RWPE1 (cell line): ENCODE data around the gene DVL1.

Experiments used
- CTCF ChIA-PET: fragments of 350-600 bp; sonication (Branson Sonifier 250); formaldehyde crosslinking; extraction: SDS; loops from one replicate; lab custom pipeline; 2021; lab: Yijun Ruan, JAX
- POLR2A ChIA-PET: fragments of 400-600 bp; formaldehyde crosslinking; extraction: SDS; loops from one replicate; lab custom pipeline; 2020; ENCODE audit warnings: antibody characterized with exemption; ENCODE audit not compliant: low non-redundant PET; lab: Yijun Ruan, JAX
- DNase-seq: peaks from one replicate; pipeline ENCODE4 v3.0.0; 2012; ENCODE audit warnings: low spot score
- H3K27ac ChIP-seq: fragments of 450-650 bp; 2 replicates; pipeline ENCODE4 v1.5.1; 2017
- CTCF ChIP-seq: fragments of 450-650 bp; conservative IDR thresholded peaks from 2 replicates; pipeline ENCODE4 v1.5.1; 2017; ENCODE audit warnings: low read depth, mild to moderate bottlenecking

The DVL1 gene

GRCh38 chr1:1342061-1342562 is 7.1 kb downstream of the DVL1 start:
- CTCF ChIA-PET, result no interaction called here
- TF ChIP-seq CTCF, result no peak
- POLR2A ChIA-PET, result no interaction called here
- no peak for DNase-seq
- H3K27ac ChIP-seq, result peak overlapping the region; percentile 98

- CTCF ChIA-PET, result no interaction called here
- POLR2A ChIA-PET, result no interaction called here
Measured at GRCh38 chr1:1341549-1342021, 7.6 kb downstream of the DVL1 start.

GRCh38 chr1:1340791-1341548 is 8.2 kb downstream of the DVL1 start:
- DNase-seq, result no peak
- ChIA-PET CTCF (no interaction called here), POLR2A (no interaction called here)
- TF ChIP-seq CTCF, result no peak
- peak overlapping the region; percentile 98 for H3K27ac ChIP-seq

More at GRCh38 chr1:1341549-1342021, 7.6 kb downstream of the DVL1 start:
- TF ChIP-seq CTCF, result no peak
- DNase-seq, result no peak
- H3K27ac ChIP-seq, result peak overlapping the region; percentile 98

DNA sequence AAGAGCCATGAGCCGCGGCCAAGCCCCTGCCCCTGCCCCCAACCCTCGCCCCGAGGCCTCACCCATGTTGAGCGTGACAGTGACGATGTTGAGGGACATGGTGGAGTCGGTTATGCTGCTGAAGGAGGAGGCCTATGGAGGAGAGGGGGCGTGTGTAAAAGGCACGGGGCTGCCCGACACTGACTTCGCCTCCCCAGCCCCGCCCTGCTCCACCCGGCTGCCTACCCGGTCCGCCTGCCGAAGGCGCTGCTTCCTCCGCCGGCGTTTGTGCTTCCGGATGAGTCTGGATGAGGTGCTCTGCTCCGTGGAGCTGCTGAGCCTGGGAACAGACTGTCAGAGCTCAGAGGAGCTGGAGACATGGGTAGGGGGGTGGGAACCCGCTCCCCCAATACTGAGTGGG is 9.0 kb downstream of the DVL1 start:
- ChIA-PET POLR2A (no interaction called here), CTCF (no interaction called here)
- 0 out of 2 replicates have a peak overlapping the region, but pooled peaks have one; percentile 14 for H3K27ac ChIP-seq
- no peak for DNase-seq
- TF ChIP-seq CTCF, result no peak

DNA sequence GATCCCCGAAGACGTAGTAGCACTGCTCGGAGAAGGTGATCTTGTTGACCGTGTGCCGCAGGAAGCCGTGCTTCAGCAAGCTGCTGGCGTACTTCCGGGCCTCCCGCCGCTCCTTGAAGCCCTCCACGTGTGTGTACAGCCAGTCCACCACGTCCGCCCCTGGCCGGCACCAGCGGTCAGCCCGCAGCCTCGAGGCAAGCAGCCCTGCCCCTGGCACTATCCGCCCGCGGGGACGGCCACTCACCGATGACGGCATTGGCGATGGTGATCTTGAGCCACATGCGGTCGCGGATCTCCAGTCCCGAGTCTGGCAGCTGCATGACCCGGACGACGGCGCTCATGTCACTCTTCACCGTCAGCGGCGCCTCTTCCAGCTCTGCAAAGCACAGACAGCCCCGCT is 10.9 kb downstream of the DVL1 start:
- no peak for TF ChIP-seq CTCF
- DNase-seq, result no peak
- ChIA-PET POLR2A (no interaction called here), CTCF (interaction anchor here (0.5 kb wide), 1 partner anchor 173 kb away, joined by 5 read pairs; no protein-coding TSS in a partner anchor)
- H3K27ac ChIP-seq, result peak overlapping the region; percentile 68

DNA sequence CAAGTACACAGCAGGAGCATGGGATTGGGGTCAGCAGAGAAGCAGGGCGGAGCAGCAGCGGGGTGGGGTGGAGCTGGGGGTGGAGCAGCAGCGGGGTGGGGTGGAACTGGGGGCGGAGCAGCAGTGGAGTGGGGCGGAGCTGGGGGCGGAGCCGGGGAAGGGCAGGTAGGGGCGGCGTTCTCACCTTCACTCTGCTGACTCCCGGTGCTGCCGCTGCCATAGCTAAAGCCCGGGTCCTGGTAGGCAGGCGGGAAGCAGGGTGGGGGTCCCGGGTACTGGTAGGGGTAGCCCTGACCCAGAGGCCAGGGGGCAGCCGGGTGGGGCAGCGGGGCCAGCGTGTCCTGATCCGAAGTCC is 11.4 kb downstream of the DVL1 start:
- peak overlapping the region; percentile 68 for H3K27ac ChIP-seq
- DNase-seq, result peak; percentile 87
- ChIA-PET CTCF (no interaction called here), POLR2A (no interaction called here)
- no peak for TF ChIP-seq CTCF
